C4-2B (cell line): ENCODE data around the gene NDUFA11.

Experiments
- H3K27ac ChIP-seq: fragments of 450-650 bp; 2 replicates; pipeline ENCODE4 v1.5.1; 2017
- CTCF ChIP-seq: fragments of 450-650 bp; conservative IDR thresholded peaks from 2 replicates; pipeline ENCODE4 v1.5.1; 2017; ENCODE audit warnings: mild to moderate bottlenecking
- ZFX ChIP-seq: fragments of 450-650 bp; IDR thresholded peaks from 2 replicates; pipeline ENCODE4 v1.6.1; 2017

The NDUFA11 gene

GRCh38 chr19:5935473-5936291 is 32.1 kb upstream of the NDUFA11 start:
- H3K27ac ChIP-seq = no peak overlapping the region
- TF ChIP-seq CTCF (no peak), ZFX (no peak)

- TF ChIP-seq CTCF (no peak), ZFX (no peak)
- H3K27ac ChIP-seq = no peak overlapping the region
Observed at GRCh38 chr19:5934774-5935472, 31.3 kb upstream of the NDUFA11 start.

- TF ChIP-seq CTCF = no peak
- no peak for TF ChIP-seq ZFX
- H3K27ac ChIP-seq = no peak overlapping the region
Observed at GRCh38 chr19:5934069-5934401, 30.4 kb upstream of the NDUFA11 start.

GRCh38 chr19:5933391-5934068 is 29.9 kb upstream of the NDUFA11 start:
- no peak for TF ChIP-seq CTCF
- TF ChIP-seq ZFX = no peak
- no peak overlapping the region for H3K27ac ChIP-seq

GRCh38 chr19:5932609-5933262 is 29.1 kb upstream of the NDUFA11 start:
- H3K27ac ChIP-seq = no peak overlapping the region
- TF ChIP-seq ZFX (no peak), CTCF (no peak)

- H3K27ac ChIP-seq = no peak overlapping the region
- no peak for TF ChIP-seq CTCF
- TF ChIP-seq ZFX = no peak
Observed at GRCh38 chr19:5932146-5932545, 28.6 kb upstream of the NDUFA11 start.
